Calu3 (cell line): ENCODE data around the gene MAN1C1. TPM values are rescaled to one million over a fixed set of nuclear protein-coding genes. Genes with fewer than 3 reads are reported as not detected.

ENCODE experiments used
- BruUV-seq: library from RNA; stranded (reverse); fragments of 400-500 nt; replicated peaks from 2 replicates; lab custom pipeline; 2021; lab: Mats Ljungman, UMichigan
- CTCF ChIA-PET: fragments of 300-600 bp; sonication (Branson Sonifier 250); formaldehyde crosslinking; loops from one replicate; lab custom pipeline; 2022; ENCODE audit warnings: antibody characterized with exemption; lab: Charles Lee
- DNase-seq: peaks from one replicate; pipeline ENCODE4 v3.0.0; 2022
- H3K27ac Mint-ChIP-seq: one replicate; pipeline ENCODE4 v1.8.0; 2022; ENCODE audit warnings: mixed read lengths; ENCODE audit not compliant: unreplicated experiment
- H3K27me3 Mint-ChIP-seq: one replicate; pipeline ENCODE4 v1.8.0; 2022; ENCODE audit warnings: mixed read lengths; ENCODE audit not compliant: unreplicated experiment
- H3K36me3 Mint-ChIP-seq: one replicate; pipeline ENCODE4 v1.8.0; 2022; ENCODE audit warnings: mild to moderate bottlenecking, moderate library complexity, mixed read lengths; ENCODE audit not compliant: insufficient read depth, unreplicated experiment
- H3K4me1 Mint-ChIP-seq: one replicate; pipeline ENCODE4 v1.8.0; 2022; ENCODE audit warnings: mild to moderate bottlenecking, low read depth, mixed read lengths; ENCODE audit not compliant: unreplicated experiment
- H3K4me3 Mint-ChIP-seq: one replicate; pipeline ENCODE4 v1.8.0; 2022; ENCODE audit warnings: mild to moderate bottlenecking, low read depth, moderate library complexity, mixed read lengths; ENCODE audit not compliant: unreplicated experiment
- H3K9me3 Mint-ChIP-seq: one replicate; pipeline ENCODE4 v1.8.0; 2022; ENCODE audit warnings: low read depth, mixed read lengths; ENCODE audit not compliant: unreplicated experiment
- intact Hi-C: fragments of 100-400 bp; cut with micrococcal nuclease; formaldehyde crosslinking; loops from one replicate; pipeline ENCODE4 v1.10.0; 2022; ENCODE audit not compliant: unreplicated experiment
- total RNA-seq: library from RNA; stranded (reverse); gene quantifications from 2 replicates; pipeline ENCODE4 v1.2.3, GENCODE V29; 2022
- TF ChIP-seq, protein P1 (sequence below): fragments of 200-600 bp; IDR thresholded peaks from one replicate; pipeline ENCODE4 v1.8.0; 2022; ENCODE audit warnings: antibody characterized with exemption; ENCODE audit not compliant: unreplicated experiment

Gene MAN1C1
- total RNA-seq, 1 experiment from 2014 or later: 0.14 TPM

DNA sequence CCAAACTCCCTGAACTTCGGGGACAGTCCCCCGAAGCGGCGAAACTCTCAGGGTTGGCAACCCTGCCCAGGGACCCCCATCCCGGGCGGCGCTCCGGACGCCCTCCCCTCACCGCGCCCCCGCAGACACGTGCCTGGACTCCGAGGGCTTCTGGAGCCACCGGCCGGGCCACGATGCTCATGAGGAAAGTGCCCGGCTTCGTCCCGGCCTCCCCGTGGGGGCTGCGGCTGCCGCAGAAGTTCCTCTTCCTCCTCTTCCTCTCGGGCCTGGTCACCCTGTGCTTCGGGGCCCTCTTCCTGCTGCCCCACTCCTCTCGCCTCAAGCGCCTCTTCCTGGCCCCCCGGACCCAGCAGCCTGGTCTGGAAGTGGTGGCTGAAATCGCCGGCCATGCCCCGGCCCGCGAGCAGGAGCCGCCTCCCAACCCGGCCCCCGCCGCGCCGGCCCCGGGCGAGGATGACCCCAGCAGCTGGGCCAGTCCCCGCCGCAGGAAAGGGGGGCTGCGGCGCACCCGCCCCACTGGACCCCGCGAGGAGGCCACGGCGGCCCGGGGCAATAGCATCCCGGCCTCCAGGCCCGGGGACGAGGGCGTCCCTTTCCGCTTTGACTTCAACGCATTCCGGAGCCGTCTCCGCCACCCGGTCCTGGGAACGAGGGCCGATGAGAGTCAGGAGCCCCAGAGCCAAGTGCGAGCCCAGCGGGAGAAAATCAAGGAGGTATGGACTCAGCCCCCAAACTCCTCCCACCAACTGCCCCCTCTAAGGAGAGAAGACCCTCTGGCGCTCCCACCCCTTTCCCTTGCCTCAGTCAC lies 1.2 kb downstream of the MAN1C1 start:
- no peaks in the 10 kb centered on the region for H3K4me1 Mint-ChIP-seq
- H3K27ac Mint-ChIP-seq: no peak overlapping the region
- H3K27me3 Mint-ChIP-seq: peaks cover 83% of the 10 kb centered on the region
- no peak for DNase-seq
- H3K36me3 Mint-ChIP-seq: peaks cover 6% of the 10 kb centered on the region
- H3K4me3 Mint-ChIP-seq: peak overlapping the region; percentile 50
- TF ChIP-seq, protein P1, sequence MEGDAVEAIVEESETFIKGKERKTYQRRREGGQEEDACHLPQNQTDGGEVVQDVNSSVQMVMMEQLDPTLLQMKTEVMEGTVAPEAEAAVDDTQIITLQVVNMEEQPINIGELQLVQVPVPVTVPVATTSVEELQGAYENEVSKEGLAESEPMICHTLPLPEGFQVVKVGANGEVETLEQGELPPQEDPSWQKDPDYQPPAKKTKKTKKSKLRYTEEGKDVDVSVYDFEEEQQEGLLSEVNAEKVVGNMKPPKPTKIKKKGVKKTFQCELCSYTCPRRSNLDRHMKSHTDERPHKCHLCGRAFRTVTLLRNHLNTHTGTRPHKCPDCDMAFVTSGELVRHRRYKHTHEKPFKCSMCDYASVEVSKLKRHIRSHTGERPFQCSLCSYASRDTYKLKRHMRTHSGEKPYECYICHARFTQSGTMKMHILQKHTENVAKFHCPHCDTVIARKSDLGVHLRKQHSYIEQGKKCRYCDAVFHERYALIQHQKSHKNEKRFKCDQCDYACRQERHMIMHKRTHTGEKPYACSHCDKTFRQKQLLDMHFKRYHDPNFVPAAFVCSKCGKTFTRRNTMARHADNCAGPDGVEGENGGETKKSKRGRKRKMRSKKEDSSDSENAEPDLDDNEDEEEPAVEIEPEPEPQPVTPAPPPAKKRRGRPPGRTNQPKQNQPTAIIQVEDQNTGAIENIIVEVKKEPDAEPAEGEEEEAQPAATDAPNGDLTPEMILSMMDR: no peak
- no peaks in the 10 kb centered on the region for H3K9me3 Mint-ChIP-seq
- intact Hi-C loops: no loop called here
- no TSS peak for BruUV-seq
- CTCF ChIA-PET: interaction anchor here (0.7 kb wide), 1 partner anchor 183 kb away, joined by 4 read pairs; no protein-coding TSS in a partner anchor

DNA sequence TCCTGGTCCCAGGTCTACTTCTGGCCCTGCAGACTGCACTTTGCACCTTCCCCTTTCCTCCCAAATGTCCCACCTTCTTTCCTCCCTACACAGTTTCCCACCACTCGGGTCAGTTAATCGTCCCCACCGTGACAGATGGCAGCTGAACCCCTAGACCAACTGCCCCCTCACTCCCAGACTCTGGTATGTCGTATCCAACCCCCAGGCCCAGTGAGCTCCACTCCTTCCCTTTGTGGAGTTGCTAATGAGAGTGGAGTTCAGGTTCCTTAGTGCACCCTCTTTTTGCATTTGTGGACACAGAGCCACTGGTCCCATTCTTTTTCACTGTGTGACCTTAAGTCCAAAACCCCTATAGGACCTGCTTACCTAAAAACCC lies 1.8 kb downstream of the MAN1C1 start:
- Mint-ChIP-seq H3K4me1 (no peaks in the 10 kb centered on the region), H3K36me3 (peaks cover 6% of the 10 kb centered on the region), H3K4me3 (peak overlapping the region; percentile 50), H3K27me3 (peaks cover 84% of the 10 kb centered on the region), H3K27ac (no peak overlapping the region), H3K9me3 (no peaks in the 10 kb centered on the region)
- BruUV-seq: no TSS peak
- DNase-seq: no peak
- CTCF ChIA-PET: interaction anchor here (0.7 to 1.8 kb wide), 2 partner anchors 10 to 183 kb away, joined by 4 to 6 read pairs; no protein-coding TSS in a partner anchor
- intact Hi-C loops: no loop called here
- TF ChIP-seq, protein P1: no peak

DNA sequence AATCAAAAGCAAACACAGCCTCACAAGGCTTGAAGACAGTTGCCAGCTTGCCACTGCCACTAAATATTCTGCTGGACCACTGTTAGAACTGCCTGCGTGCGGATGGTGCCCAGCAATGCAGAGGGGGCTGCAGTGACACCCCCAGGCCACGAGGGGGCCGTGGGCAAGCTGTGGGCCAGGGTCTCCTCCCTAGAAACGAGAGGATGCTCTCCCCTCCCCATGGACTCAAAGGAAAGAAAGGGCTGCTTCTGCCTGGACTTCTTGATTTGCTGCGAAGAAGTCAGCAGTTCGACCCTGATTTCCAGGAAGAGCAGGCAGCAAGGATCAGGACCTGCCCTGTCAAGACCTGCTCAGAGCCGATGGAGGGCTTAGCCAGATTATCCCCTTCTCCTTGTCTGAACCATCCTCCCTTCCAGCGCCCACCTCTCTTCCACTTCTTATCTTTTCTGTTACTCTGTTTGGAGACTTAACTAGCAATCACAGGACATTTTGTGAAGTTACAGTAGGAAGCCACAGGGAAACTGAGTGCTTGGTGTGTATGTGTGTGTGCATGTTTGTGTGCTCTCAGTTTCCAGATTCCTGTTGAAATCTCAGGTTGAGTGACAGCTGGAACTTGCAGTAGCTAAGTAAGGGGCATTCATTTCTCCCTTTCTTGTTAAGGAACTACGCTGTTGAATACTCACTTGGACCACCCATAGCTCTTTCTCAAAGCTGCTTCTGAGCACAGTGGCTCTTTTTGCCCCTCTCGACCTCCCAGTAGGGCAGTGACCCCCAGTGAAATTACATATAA lies 2.7 kb downstream of the MAN1C1 start:
- Mint-ChIP-seq H3K4me3 (no peak overlapping the region), H3K27me3 (peaks cover 78% of the 10 kb centered on the region)

DNA sequence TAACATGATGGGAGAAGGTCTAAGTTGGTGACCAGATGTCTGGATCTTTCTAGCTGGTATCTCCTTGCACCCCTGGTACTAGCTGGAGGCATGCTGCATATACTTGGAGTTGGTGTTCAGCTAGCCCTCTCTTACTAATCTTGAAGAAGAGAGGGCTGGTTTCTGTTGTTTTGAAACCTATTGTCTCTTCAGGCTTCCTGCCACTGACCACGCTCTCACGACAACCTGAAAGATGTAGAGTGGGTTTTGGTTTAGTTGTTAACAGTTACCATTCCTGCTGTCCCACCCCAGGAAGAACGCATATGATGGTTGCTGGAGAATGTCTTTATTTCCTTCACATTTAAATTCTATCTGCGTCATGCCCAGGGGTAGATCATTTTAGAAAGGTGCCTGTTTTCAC lies 3.6 kb downstream of the MAN1C1 start:
- no peak overlapping the region for H3K27ac Mint-ChIP-seq
- no peak for DNase-seq
- TF ChIP-seq, protein P1: no peak
- H3K9me3 Mint-ChIP-seq: no peaks in the 10 kb centered on the region
- peaks cover 6% of the 10 kb centered on the region for H3K36me3 Mint-ChIP-seq
- H3K4me1 Mint-ChIP-seq: no peaks in the 10 kb centered on the region
- no TSS peak for BruUV-seq
- intact Hi-C loops: no loop called here
- H3K27me3 Mint-ChIP-seq: peaks cover 72% of the 10 kb centered on the region
- H3K4me3 Mint-ChIP-seq: no peak overlapping the region
- CTCF ChIA-PET: interaction anchor here (1.1 to 1.8 kb wide), 2 partner anchors 12 kb away, joined by 4 to 6 read pairs; no protein-coding TSS in a partner anchor

More for the DNA sequence above, 2.7 kb downstream of the MAN1C1 start:
- CTCF ChIA-PET: interaction anchor here (0.7 to 1.8 kb wide), 3 partner anchors 11 to 382 kb away, joined by 3 to 6 read pairs (median 4); no protein-coding TSS in a partner anchor
- no TSS peak for BruUV-seq
- TF ChIP-seq, protein P1: peak; percentile 76
- H3K4me1 Mint-ChIP-seq: no peaks in the 10 kb centered on the region
- H3K36me3 Mint-ChIP-seq: peaks cover 6% of the 10 kb centered on the region
- no peak overlapping the region for H3K27ac Mint-ChIP-seq
- peak; percentile 48 for DNase-seq
- no peaks in the 10 kb centered on the region for H3K9me3 Mint-ChIP-seq
- intact Hi-C loops: no loop called here
